Natural killer cell (primary cell): ENCODE measurements around the gene TTC27. TPM values are rescaled to one million over a fixed set of nuclear protein-coding genes. Genes with fewer than 3 reads are reported as not detected.

Source experiments
- ATAC-seq, 3 donors: fragments of 150-1000 bp in 2 of 3; fragments of 200-7000 bp in 1 of 3; cut with Tn5 transposase; 1 replicate in 1 of 3; 2 replicates in 2 of 3; pipeline ENCODE4 v1.10.0; 2021; ENCODE audit warnings: mild to moderate bottlenecking in 2 of 3, moderate library complexity in 2 of 3
- DNase-seq, 2 donors: peaks; one replicate each; pipeline versions ENCODE4 v3.0.0 to v3.0.0-alpha.2; 2013 to 2021; ENCODE audit warnings: mixed read lengths in 1 of 2
- H3K27ac ChIP-seq: one replicate; pipeline ENCODE4 v1.5.1; 2013; ENCODE audit warnings: mild to moderate bottlenecking, low read length
- H3K27me3 ChIP-seq: one replicate; pipeline ENCODE4 v1.6.1; 2013; ENCODE audit warnings: low read length; ENCODE audit not compliant: control insufficient read depth, insufficient read depth
- H3K36me3 ChIP-seq: one replicate; pipeline ENCODE4 v1.6.1; 2013; ENCODE audit warnings: low read length; ENCODE audit not compliant: control insufficient read depth, insufficient read depth
- H3K4me1 ChIP-seq: one replicate; pipeline ENCODE4 v1.6.1; 2013; ENCODE audit warnings: low read length; ENCODE audit not compliant: control insufficient read depth, insufficient read depth
- H3K4me3 ChIP-seq: one replicate; pipeline ENCODE4 v1.5.1; 2013; ENCODE audit warnings: low read length
- H3K9me3 ChIP-seq: one replicate; pipeline ENCODE4 v1.6.1; 2013; ENCODE audit warnings: low read length; ENCODE audit not compliant: control insufficient read depth, insufficient read depth
- H3K27ac Mint-ChIP-seq, 2 donors: one replicate each; pipeline ENCODE4 v1.8.0; 2022; ENCODE audit warnings: mild to moderate bottlenecking in 2 of 2, mixed read lengths in 2 of 2, moderate library complexity in 1 of 2
- H3K27me3 Mint-ChIP-seq, 2 donors: one replicate each; pipeline ENCODE4 v1.8.0; 2022; ENCODE audit warnings: low read depth in 2 of 2, mixed read lengths in 2 of 2
- H3K36me3 Mint-ChIP-seq: one replicate; pipeline ENCODE4 v1.8.0; 2022; ENCODE audit warnings: mixed read lengths
- H3K4me1 Mint-ChIP-seq, 2 donors: one replicate each; pipeline ENCODE4 v1.8.0; 2022; ENCODE audit warnings: mixed read lengths in 2 of 2
- H3K4me3 Mint-ChIP-seq: one replicate; pipeline ENCODE4 v1.8.0; 2022; ENCODE audit warnings: mild to moderate bottlenecking, moderate library complexity, mixed read lengths
- H3K9me3 Mint-ChIP-seq, 2 donors: one replicate each; pipeline ENCODE4 v1.8.0; 2022; ENCODE audit warnings: mixed read lengths in 2 of 2
- CTCF ChIP-seq: fragments of 200-600 bp; IDR thresholded peaks from one replicate; pipeline ENCODE4 v1.8.0; 2022; ENCODE audit warnings: antibody characterized with exemption
- WGBS: methylation state at CpG from one replicate; pipeline ENCODE4 v1.1.7; 2013; ENCODE audit warnings: missing lambda C conversion rate; ENCODE audit not compliant: insufficient coverage; 5-methylcytosine and 5-hydroxymethylcytosine counted together
- intact Hi-C: fragments of 100-400 bp; cut with micrococcal nuclease; formaldehyde crosslinking; loops from one replicate; pipeline ENCODE4 v1.14.2; 2022
- total RNA-seq, 4 donors: library from RNA; stranded (reverse); fragments of 120-200 nt in 1 of 4; gene quantifications; one replicate each; pipeline versions ENCODE4 v1.2.3 to v1.2.4, GENCODE V29; 2013 to 2022

The TTC27 gene
- total RNA-seq, 3 donors from 2014 or later (not counting 1 experiment from before 2014, with no cell fraction given), result 13.7 to 14.6 (median 14.1) TPM

- H3K9me3 Mint-ChIP-seq, result no peaks in the 10 kb centered on the region
- no peak overlapping the region for H3K27ac Mint-ChIP-seq
- H3K9me3 ChIP-seq, result no peaks in the 10 kb centered on the region
- intact Hi-C loops, result no loop called here
- no peak for TF ChIP-seq CTCF
- H3K27me3 Mint-ChIP-seq, result no peaks in the 10 kb centered on the region
- no peaks in the 10 kb centered on the region for H3K4me1 ChIP-seq
- H3K27ac ChIP-seq, result no peak overlapping the region
- H3K4me3 Mint-ChIP-seq, result no peak overlapping the region
- DNase-seq, result no peak
- no peaks in the 10 kb centered on the region for H3K27me3 ChIP-seq
- no peak for ATAC-seq
- no peaks in the 10 kb centered on the region for H3K4me1 Mint-ChIP-seq
- peaks cover 3% of the 10 kb centered on the region for H3K36me3 ChIP-seq
- WGBS, result 100% methylated on average over 2 of the region's 3 CpGs
- H3K36me3 Mint-ChIP-seq, result no peaks in the 10 kb centered on the region
- H3K4me3 ChIP-seq, result no peak overlapping the region
Observed at GRCh38 chr2:32820088-32820487, 192.2 kb downstream of the TTC27 start.

GRCh38 chr2:32820701-32821100, 192.9 kb downstream of the TTC27 start:
- ATAC-seq (no peak), DNase-seq (no peak)
- Mint-ChIP-seq H3K27me3 (no peaks in the 10 kb centered on the region), H3K4me3 (no peak overlapping the region), H3K9me3 (no peaks in the 10 kb centered on the region), H3K27ac (no peak overlapping the region), H3K36me3 (no peaks in the 10 kb centered on the region), H3K4me1 (no peaks in the 10 kb centered on the region)
- WGBS, result 96% methylated on average over 1 of the region's 1 CpG
- no peaks in the 10 kb centered on the region for H3K27me3 ChIP-seq
- no peaks in the 10 kb centered on the region for H3K9me3 ChIP-seq
- no peak overlapping the region for H3K27ac ChIP-seq
- H3K4me3 ChIP-seq, result no peak overlapping the region
- H3K4me1 ChIP-seq, result no peaks in the 10 kb centered on the region
- intact Hi-C loops, result no loop called here
- TF ChIP-seq CTCF, result no peak
- peaks cover 3% of the 10 kb centered on the region for H3K36me3 ChIP-seq

DNA sequence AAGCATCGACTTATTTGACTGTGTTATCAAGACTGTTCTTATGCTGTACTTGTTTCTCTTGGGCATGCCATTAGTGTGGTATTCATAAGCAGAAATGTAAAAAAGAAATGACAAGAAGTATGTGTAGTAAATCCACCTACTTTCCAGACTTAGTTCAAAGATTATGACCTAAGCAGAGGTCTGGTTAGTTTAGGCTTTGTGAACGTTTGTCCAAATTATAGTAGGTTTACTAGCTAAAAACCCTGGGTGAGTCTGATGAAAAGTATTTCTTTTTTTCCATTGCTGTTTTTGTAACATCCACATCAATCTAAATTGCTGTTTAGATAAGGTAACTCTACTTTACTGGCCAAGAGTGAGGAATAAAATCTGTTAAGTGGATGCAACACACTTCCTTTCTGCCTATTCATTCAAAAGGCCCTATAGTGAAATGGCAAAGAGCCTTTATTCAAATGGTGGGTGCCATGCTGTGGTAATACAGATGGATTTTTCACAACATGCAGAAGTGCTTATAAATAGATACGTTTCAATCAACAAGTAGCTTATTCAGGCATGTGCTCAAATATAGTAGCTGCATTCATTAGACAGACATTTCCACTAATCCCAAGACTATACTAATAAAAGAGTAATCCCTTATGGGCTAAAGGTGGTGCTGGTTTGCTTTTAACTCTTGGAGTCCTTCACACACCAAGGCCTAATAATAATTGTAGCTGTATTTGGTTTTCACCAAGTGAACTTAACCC, 196.4 kb downstream of the TTC27 start:
- no peaks in the 10 kb centered on the region for H3K4me1 ChIP-seq
- no peak for TF ChIP-seq CTCF
- no peaks in the 10 kb centered on the region for H3K36me3 Mint-ChIP-seq
- H3K9me3 ChIP-seq, result no peaks in the 10 kb centered on the region
- peaks cover 0 to 3% of the 10 kb centered on the region in 2 donors for H3K9me3 Mint-ChIP-seq
- peaks cover 3% of the 10 kb centered on the region for H3K36me3 ChIP-seq
- H3K4me3 ChIP-seq, result no peak overlapping the region
- H3K27me3 Mint-ChIP-seq, result no peaks in the 10 kb centered on the region
- ATAC-seq (no peak), DNase-seq (no peak)
- WGBS, result 90% methylated on average over 2 of the region's 3 CpGs
- H3K4me3 Mint-ChIP-seq, result no peak overlapping the region
- no peak overlapping the region for H3K27ac Mint-ChIP-seq
- no peak overlapping the region for H3K27ac ChIP-seq
- no peaks in the 10 kb centered on the region for H3K27me3 ChIP-seq
- H3K4me1 Mint-ChIP-seq, result no peaks in the 10 kb centered on the region
- intact Hi-C loops, result no loop called here

DNA sequence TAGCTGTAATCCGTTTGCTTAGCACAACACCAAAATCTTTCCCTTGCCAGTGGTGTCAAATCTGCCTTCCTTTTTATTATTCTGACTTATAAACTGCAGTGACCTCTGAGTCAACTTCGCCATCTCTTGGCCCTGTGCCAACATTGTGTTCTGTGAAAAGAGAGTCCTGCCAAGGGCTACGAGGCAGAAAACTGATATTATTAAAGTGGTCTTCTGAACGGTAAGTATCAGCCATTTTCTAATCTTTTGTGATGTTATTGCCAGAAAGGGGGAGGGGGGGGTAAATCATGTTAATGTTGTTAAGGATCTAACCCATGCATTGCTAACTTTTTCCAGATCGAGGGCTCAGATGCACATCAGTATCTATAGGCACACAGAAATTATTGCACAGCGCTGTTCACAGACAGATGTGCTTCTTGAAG, 197.5 kb downstream of the TTC27 start:
- Histone ChIP-seq H3K36me3 (peaks cover 3% of the 10 kb centered on the region), H3K4me3 (no peak overlapping the region), H3K4me1 (no peaks in the 10 kb centered on the region), H3K27ac (no peak overlapping the region), H3K27me3 (no peaks in the 10 kb centered on the region), H3K9me3 (no peaks in the 10 kb centered on the region)
- no peaks in the 10 kb centered on the region for H3K36me3 Mint-ChIP-seq
- 87% methylated on average over 6 of the region's 6 CpGs for WGBS
- intact Hi-C loops, result no loop called here
- H3K27ac Mint-ChIP-seq, result no peak overlapping the region
- no peak for TF ChIP-seq CTCF
- no peak for DNase-seq
- H3K9me3 Mint-ChIP-seq, result peaks cover 0 to 3% of the 10 kb centered on the region in 2 donors
- H3K4me1 Mint-ChIP-seq, result no peaks in the 10 kb centered on the region
- H3K27me3 Mint-ChIP-seq, result no peaks in the 10 kb centered on the region
- ATAC-seq, result no peak
- H3K4me3 Mint-ChIP-seq, result no peak overlapping the region
